ENCODE results near the gene ARHGAP18. TPM values are rescaled to one million over a fixed set of nuclear protein-coding genes. Genes with fewer than 3 reads are reported as not detected.

The ARHGAP18 gene
- total and polyA plus RNA-seq, 4 donors, result 1.6 to 8.0 (median 3.0) TPM

DNA sequence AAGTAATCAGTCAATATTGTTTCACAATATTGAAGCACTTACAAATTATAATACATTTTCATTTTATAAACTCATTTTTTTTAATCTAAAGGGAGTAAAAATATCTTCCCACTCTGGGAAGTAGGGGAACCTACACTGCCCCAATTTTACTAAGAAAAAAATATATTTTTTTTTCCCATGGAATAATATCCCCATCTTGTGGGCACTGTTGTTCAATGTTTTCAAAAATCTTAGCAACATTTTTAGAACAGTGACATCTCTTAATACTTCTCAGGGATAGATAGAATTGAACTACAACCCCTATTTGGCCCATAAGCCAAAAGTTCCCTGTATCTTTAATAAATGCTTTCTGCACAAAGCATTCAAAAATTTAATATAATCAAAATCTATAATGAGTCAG, 42.9 kb downstream of the ARHGAP18 start:
- DNase-seq (ENCODE audit: low spot score), result no peak
- no peak overlapping the region for H3K9ac ChIP-seq (ENCODE audit: low read depth in 1 of 2, low read length in 2 of 2)
- no peak overlapping the region for H3K4me3 ChIP-seq (ENCODE audit: low read depth in 1 of 3, low read length in 3 of 3)
- TF ChIP-seq GABPA (IDR thresholded peaks at IDR 0.05 in 1 of 2, conservative IDR thresholded peaks at IDR 0.05 in 1 of 2) (no peak), RAD21 (IDR thresholded peaks at IDR 0.05) (peak in 1 of 2 donors; percentile 23)
- no peaks in the 10 kb centered on the region for H3K9me3 ChIP-seq (ENCODE audit: control insufficient read depth in 4 of 4, low read length in 3 of 4)
- no peaks in the 10 kb centered on the region for H3K27me3 ChIP-seq (ENCODE audit: control insufficient read depth in 4 of 4, insufficient read depth in 4 of 4, low read length in 3 of 4)
- peaks cover 0 to 4% (median 0%) of the 10 kb centered on the region in 4 donors for H3K4me1 ChIP-seq (ENCODE audit: control insufficient read depth in 4 of 4, insufficient read depth in 4 of 4, low read length in 3 of 4)
- no peaks in the 10 kb centered on the region for H3K36me3 ChIP-seq (ENCODE audit: control insufficient read depth in 4 of 4, insufficient read depth in 3 of 4, low read depth in 1 of 4, low read length in 3 of 4)
- H3K27ac ChIP-seq (ENCODE audit: low read depth in 1 of 2, low read length in 2 of 2), result no peak overlapping the region

DNA sequence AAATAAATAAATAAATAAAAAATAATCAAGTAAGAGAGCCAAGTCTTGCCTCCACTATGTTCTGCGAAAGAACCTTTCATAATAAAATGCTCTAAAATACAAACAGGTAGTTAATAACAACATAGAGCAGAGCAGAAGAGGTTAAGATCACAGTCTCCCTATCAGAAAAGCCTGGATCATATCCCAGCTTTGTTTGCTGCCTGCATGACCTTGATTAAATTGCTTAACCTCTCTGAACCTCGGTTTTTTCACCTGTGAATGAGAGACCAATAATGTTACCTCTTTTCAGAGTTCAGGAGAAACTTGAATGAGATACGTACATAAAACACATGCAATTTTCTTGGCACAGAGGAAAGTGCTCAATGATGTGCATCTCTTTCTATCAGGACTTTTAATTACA, 44.4 kb downstream of the ARHGAP18 start:
- no peaks in the 10 kb centered on the region for H3K9me3 ChIP-seq (ENCODE audit: control insufficient read depth in 4 of 4, low read length in 3 of 4)
- WGBS, result 34% methylated on average over 3 of the region's 3 CpGs
- no peak overlapping the region for H3K4me3 ChIP-seq (ENCODE audit: low read depth in 1 of 3, low read length in 3 of 3)
- no peak for DNase-seq (ENCODE audit: low spot score)
- H3K27ac ChIP-seq (ENCODE audit: low read depth in 1 of 2, low read length in 2 of 2), result no peak overlapping the region
- no peaks in the 10 kb centered on the region for H3K36me3 ChIP-seq (ENCODE audit: control insufficient read depth in 4 of 4, insufficient read depth in 3 of 4, low read depth in 1 of 4, low read length in 3 of 4)
- no peaks in the 10 kb centered on the region for H3K27me3 ChIP-seq (ENCODE audit: control insufficient read depth in 4 of 4, insufficient read depth in 4 of 4, low read length in 3 of 4)
- no peak overlapping the region for H3K9ac ChIP-seq (ENCODE audit: low read depth in 1 of 2, low read length in 2 of 2)
- TF ChIP-seq HNF4A (conservative IDR thresholded peaks at IDR 0.05), result peak; percentile 47 to 48
- TF ChIP-seq, protein P1, sequence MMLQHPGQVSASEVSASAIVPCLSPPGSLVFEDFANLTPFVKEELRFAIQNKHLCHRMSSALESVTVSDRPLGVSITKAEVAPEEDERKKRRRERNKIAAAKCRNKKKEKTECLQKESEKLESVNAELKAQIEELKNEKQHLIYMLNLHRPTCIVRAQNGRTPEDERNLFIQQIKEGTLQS (IDR thresholded peaks at IDR 0.05), result no peak
- TF ChIP-seq, protein P2, sequence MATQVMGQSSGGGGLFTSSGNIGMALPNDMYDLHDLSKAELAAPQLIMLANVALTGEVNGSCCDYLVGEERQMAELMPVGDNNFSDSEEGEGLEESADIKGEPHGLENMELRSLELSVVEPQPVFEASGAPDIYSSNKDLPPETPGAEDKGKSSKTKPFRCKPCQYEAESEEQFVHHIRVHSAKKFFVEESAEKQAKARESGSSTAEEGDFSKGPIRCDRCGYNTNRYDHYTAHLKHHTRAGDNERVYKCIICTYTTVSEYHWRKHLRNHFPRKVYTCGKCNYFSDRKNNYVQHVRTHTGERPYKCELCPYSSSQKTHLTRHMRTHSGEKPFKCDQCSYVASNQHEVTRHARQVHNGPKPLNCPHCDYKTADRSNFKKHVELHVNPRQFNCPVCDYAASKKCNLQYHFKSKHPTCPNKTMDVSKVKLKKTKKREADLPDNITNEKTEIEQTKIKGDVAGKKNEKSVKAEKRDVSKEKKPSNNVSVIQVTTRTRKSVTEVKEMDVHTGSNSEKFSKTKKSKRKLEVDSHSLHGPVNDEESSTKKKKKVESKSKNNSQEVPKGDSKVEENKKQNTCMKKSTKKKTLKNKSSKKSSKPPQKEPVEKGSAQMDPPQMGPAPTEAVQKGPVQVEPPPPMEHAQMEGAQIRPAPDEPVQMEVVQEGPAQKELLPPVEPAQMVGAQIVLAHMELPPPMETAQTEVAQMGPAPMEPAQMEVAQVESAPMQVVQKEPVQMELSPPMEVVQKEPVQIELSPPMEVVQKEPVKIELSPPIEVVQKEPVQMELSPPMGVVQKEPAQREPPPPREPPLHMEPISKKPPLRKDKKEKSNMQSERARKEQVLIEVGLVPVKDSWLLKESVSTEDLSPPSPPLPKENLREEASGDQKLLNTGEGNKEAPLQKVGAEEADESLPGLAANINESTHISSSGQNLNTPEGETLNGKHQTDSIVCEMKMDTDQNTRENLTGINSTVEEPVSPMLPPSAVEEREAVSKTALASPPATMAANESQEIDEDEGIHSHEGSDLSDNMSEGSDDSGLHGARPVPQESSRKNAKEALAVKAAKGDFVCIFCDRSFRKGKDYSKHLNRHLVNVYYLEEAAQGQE (IDR thresholded peaks at IDR 0.05), result no peak
- TF ChIP-seq, protein P3, sequence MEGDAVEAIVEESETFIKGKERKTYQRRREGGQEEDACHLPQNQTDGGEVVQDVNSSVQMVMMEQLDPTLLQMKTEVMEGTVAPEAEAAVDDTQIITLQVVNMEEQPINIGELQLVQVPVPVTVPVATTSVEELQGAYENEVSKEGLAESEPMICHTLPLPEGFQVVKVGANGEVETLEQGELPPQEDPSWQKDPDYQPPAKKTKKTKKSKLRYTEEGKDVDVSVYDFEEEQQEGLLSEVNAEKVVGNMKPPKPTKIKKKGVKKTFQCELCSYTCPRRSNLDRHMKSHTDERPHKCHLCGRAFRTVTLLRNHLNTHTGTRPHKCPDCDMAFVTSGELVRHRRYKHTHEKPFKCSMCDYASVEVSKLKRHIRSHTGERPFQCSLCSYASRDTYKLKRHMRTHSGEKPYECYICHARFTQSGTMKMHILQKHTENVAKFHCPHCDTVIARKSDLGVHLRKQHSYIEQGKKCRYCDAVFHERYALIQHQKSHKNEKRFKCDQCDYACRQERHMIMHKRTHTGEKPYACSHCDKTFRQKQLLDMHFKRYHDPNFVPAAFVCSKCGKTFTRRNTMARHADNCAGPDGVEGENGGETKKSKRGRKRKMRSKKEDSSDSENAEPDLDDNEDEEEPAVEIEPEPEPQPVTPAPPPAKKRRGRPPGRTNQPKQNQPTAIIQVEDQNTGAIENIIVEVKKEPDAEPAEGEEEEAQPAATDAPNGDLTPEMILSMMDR (IDR thresholded peaks at IDR 0.05; ENCODE audit: low read depth, low read length, missing input control), result no peak
- TF ChIP-seq, protein P4, sequence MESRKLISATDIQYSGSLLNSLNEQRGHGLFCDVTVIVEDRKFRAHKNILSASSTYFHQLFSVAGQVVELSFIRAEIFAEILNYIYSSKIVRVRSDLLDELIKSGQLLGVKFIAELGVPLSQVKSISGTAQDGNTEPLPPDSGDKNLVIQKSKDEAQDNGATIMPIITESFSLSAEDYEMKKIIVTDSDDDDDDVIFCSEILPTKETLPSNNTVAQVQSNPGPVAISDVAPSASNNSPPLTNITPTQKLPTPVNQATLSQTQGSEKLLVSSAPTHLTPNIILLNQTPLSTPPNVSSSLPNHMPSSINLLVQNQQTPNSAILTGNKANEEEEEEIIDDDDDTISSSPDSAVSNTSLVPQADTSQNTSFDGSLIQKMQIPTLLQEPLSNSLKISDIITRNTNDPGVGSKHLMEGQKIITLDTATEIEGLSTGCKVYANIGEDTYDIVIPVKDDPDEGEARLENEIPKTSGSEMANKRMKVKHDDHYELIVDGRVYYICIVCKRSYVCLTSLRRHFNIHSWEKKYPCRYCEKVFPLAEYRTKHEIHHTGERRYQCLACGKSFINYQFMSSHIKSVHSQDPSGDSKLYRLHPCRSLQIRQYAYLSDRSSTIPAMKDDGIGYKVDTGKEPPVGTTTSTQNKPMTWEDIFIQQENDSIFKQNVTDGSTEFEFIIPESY (IDR thresholded peaks at IDR 0.05), result no peak
- TF ChIP-seq SP1 (IDR thresholded peaks at IDR 0.05), result no peak
- TF ChIP-seq RXRA (IDR thresholded peaks at IDR 0.05), result peak; percentile 88 to 91
- TF ChIP-seq, protein P5, sequence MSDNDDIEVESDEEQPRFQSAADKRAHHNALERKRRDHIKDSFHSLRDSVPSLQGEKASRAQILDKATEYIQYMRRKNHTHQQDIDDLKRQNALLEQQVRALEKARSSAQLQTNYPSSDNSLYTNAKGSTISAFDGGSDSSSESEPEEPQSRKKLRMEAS (IDR thresholded peaks at IDR 0.05), result peak; percentile 20
- TF ChIP-seq RAD21 (IDR thresholded peaks at IDR 0.05), result peak in 1 of 2 donors; percentile 7
- TF ChIP-seq FOXA1 (IDR thresholded peaks at IDR 0.05), result no peak
- no peak for TF ChIP-seq HNF4G (IDR thresholded peaks at IDR 0.05)
- TF ChIP-seq JUND (IDR thresholded peaks at IDR 0.05), result peak in 1 of 2 donors; percentile 30
- TF ChIP-seq TAF1 (conservative IDR thresholded peaks at IDR 0.05), result no peak
- H3K4me1 ChIP-seq (ENCODE audit: control insufficient read depth in 4 of 4, insufficient read depth in 4 of 4, low read length in 3 of 4), result peaks cover 0 to 6% (median 0%) of the 10 kb centered on the region in 4 donors

Measured in liver (tissue), 9 donors.